Measurements from ENCODE around the gene B3GNT2. TPM values are rescaled to one million over a fixed set of nuclear protein-coding genes. Genes with fewer than 3 reads are reported as not detected.

Gene B3GNT2
- total RNA-seq, 1 donor, result 21.7 TPM

DNA sequence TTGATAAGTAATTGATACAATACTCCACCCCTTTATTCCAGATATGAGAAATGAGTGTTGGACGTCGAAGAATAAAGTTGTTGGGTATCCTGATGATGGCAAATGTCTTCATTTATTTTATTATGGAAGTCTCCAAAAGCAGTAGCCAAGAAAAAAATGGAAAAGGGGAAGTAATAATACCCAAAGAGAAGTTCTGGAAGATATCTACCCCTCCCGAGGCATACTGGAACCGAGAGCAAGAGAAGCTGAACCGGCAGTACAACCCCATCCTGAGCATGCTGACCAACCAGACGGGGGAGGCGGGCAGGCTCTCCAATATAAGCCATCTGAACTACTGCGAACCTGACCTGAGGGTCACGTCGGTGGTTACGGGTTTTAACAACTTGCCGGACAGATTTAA lies 26.3 kb downstream of the B3GNT2 start:
- no peak for DNase-seq (ENCODE audit: insufficient read length, low spot score, missing footprints)
- no peak overlapping the region for H3K27ac ChIP-seq (ENCODE audit: low read depth, low read length)
- H3K4me2 ChIP-seq (ENCODE audit: insufficient read depth, low read length), result no peak overlapping the region
- no peaks in the 10 kb centered on the region for H3K27me3 ChIP-seq (ENCODE audit: insufficient read depth, low read length)
- peaks cover 21% of the 10 kb centered on the region for H3K4me1 ChIP-seq (ENCODE audit: insufficient read depth, low read length)
- H3K4me3 ChIP-seq (ENCODE audit: insufficient read depth, low read length), result no peak overlapping the region
- TF ChIP-seq, protein P1, sequence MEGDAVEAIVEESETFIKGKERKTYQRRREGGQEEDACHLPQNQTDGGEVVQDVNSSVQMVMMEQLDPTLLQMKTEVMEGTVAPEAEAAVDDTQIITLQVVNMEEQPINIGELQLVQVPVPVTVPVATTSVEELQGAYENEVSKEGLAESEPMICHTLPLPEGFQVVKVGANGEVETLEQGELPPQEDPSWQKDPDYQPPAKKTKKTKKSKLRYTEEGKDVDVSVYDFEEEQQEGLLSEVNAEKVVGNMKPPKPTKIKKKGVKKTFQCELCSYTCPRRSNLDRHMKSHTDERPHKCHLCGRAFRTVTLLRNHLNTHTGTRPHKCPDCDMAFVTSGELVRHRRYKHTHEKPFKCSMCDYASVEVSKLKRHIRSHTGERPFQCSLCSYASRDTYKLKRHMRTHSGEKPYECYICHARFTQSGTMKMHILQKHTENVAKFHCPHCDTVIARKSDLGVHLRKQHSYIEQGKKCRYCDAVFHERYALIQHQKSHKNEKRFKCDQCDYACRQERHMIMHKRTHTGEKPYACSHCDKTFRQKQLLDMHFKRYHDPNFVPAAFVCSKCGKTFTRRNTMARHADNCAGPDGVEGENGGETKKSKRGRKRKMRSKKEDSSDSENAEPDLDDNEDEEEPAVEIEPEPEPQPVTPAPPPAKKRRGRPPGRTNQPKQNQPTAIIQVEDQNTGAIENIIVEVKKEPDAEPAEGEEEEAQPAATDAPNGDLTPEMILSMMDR (IDR thresholded peaks at IDR 0.05; ENCODE audit: extremely low read depth, low read depth, low read length), result no peak
- peaks cover 5% of the 10 kb centered on the region for H4K20me1 ChIP-seq (ENCODE audit: insufficient read depth, low read length)
- peaks cover 66% of the 10 kb centered on the region for H3K79me2 ChIP-seq (ENCODE audit: insufficient read depth, low read length)
- no peaks in the 10 kb centered on the region for H3K9me3 ChIP-seq (ENCODE audit: low read depth, low read length)
- peaks cover 4% of the 10 kb centered on the region for H3K36me3 ChIP-seq (ENCODE audit: insufficient read depth, low read length)
- no peak overlapping the region for H2AFZ ChIP-seq (ENCODE audit: low read length)

DNA sequence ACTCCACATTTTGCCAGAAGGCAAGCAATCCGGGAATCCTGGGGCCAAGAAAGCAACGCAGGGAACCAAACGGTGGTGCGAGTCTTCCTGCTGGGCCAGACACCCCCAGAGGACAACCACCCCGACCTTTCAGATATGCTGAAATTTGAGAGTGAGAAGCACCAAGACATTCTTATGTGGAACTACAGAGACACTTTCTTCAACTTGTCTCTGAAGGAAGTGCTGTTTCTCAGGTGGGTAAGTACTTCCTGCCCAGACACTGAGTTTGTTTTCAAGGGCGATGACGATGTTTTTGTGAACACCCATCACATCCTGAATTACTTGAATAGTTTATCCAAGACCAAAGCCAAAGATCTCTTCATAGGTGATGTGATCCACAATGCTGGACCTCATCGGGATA lies 26.8 kb downstream of the B3GNT2 start:
- TF ChIP-seq, protein P1 (IDR thresholded peaks at IDR 0.05; ENCODE audit: extremely low read depth, low read depth, low read length), result no peak
- Histone ChIP-seq H3K27ac (ENCODE audit: low read depth, low read length) (no peak overlapping the region), H3K4me1 (ENCODE audit: insufficient read depth, low read length) (peaks cover 16% of the 10 kb centered on the region), H3K9me3 (ENCODE audit: low read depth, low read length) (no peaks in the 10 kb centered on the region), H3K4me2 (ENCODE audit: insufficient read depth, low read length) (no peak overlapping the region), H3K36me3 (ENCODE audit: insufficient read depth, low read length) (peaks cover 4% of the 10 kb centered on the region), H3K4me3 (ENCODE audit: insufficient read depth, low read length) (no peak overlapping the region), H3K27me3 (ENCODE audit: insufficient read depth, low read length) (no peaks in the 10 kb centered on the region), H3K79me2 (ENCODE audit: insufficient read depth, low read length) (peaks cover 61% of the 10 kb centered on the region), H4K20me1 (ENCODE audit: insufficient read depth, low read length) (peaks cover 5% of the 10 kb centered on the region), H2AFZ (ENCODE audit: low read length) (no peak overlapping the region)
- no peak for DNase-seq (ENCODE audit: insufficient read length, low spot score, missing footprints)

DNA sequence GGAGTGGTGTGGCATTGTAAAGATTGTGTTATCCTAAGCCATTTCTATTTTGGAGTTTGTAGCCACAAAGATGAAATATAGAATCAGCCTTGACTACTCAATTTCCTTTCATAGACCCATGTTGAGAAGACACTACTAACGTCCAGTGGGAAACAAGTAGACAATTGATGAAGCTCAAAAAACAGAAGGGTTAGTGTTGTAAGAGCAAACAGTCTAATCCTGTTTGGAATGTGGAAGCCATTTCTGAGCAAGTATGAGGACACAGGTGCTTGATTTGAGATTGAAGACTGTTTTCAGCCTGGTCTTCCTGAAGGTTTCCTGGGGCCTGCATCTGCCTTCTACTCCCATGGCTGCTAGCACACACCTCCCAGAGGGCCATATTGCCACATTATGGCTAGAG lies 29.1 kb downstream of the B3GNT2 start:
- H3K9me3 ChIP-seq (ENCODE audit: low read depth, low read length), result no peaks in the 10 kb centered on the region
- H3K27me3 ChIP-seq (ENCODE audit: insufficient read depth, low read length), result no peaks in the 10 kb centered on the region
- H3K36me3 ChIP-seq (ENCODE audit: insufficient read depth, low read length), result peaks cover 4% of the 10 kb centered on the region
- H3K4me3 ChIP-seq (ENCODE audit: insufficient read depth, low read length), result no peak overlapping the region
- H3K4me2 ChIP-seq (ENCODE audit: insufficient read depth, low read length), result no peak overlapping the region
- TF ChIP-seq, protein P1 (IDR thresholded peaks at IDR 0.05; ENCODE audit: extremely low read depth, low read depth, low read length), result no peak
- DNase-seq (ENCODE audit: insufficient read length, low spot score, missing footprints), result no peak
- H3K4me1 ChIP-seq (ENCODE audit: insufficient read depth, low read length), result peaks cover 7% of the 10 kb centered on the region
- H2AFZ ChIP-seq (ENCODE audit: low read length), result no peak overlapping the region
- no peak overlapping the region for H3K27ac ChIP-seq (ENCODE audit: low read depth, low read length)
- no peaks in the 10 kb centered on the region for H4K20me1 ChIP-seq (ENCODE audit: insufficient read depth, low read length)
- H3K79me2 ChIP-seq (ENCODE audit: insufficient read depth, low read length), result peaks cover 45% of the 10 kb centered on the region

DNA sequence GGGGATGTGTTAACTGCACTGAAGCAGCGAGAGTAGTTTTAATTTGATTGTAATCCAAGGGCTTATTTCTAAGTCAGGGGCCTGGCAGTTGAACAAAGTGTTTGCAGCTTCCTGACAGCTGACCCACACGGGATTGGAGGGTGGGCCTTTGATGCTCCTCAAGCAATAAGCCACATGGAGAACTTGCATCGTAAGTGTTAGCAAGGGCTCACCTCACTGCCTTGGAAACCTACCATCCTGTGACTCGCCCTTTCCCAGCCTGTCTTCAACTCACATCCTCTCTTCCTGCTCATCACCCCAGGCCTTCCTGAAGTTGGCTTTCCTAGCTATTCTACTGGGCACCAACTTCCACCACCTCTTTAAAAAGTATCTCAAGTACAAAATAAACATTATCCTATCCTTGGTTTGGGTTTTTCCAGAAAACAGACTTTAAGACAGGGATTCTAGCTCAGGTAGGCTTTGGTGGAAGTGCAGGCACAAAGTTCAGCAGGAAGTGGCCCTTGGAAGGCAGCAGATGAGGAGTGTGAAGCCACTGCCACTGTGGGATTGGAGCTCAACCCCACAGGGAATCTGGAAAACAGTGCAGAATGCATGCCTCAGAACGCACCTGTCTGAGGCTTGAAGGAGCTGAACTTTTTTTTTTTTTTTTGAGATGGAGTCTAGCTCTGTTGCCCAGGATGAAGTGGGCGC lies 31.6 kb downstream of the B3GNT2 start:
- H3K4me1 ChIP-seq (ENCODE audit: insufficient read depth, low read length), result no peaks in the 10 kb centered on the region

More for the DNA sequence above, 31.6 kb downstream of the B3GNT2 start:
- no peaks in the 10 kb centered on the region for H3K9me3 ChIP-seq (ENCODE audit: low read depth, low read length)
- no peak overlapping the region for H2AFZ ChIP-seq (ENCODE audit: low read length)
- DNase-seq (ENCODE audit: insufficient read length, low spot score, missing footprints), result no peak
- H3K27ac ChIP-seq (ENCODE audit: low read depth, low read length), result no peak overlapping the region
- H3K4me3 ChIP-seq (ENCODE audit: insufficient read depth, low read length), result no peak overlapping the region
- no peaks in the 10 kb centered on the region for H3K27me3 ChIP-seq (ENCODE audit: insufficient read depth, low read length)
- H4K20me1 ChIP-seq (ENCODE audit: insufficient read depth, low read length), result no peaks in the 10 kb centered on the region
- TF ChIP-seq, protein P1 (IDR thresholded peaks at IDR 0.05; ENCODE audit: extremely low read depth, low read depth, low read length), result no peak
- no peak overlapping the region for H3K4me2 ChIP-seq (ENCODE audit: insufficient read depth, low read length)
- peaks cover 21% of the 10 kb centered on the region for H3K79me2 ChIP-seq (ENCODE audit: insufficient read depth, low read length)
- H3K36me3 ChIP-seq (ENCODE audit: insufficient read depth, low read length), result peaks cover under 1% of the 10 kb centered on the region

All from osteoblast (primary cell).